Eye (tissue), 1 donor: Measurements from ENCODE around the gene SMARCC1.

Experiments used
- DNase-seq: peaks from one replicate; pipeline ENCODE4 v3.0.0-alpha.2; 2015

The SMARCC1 gene

DNA sequence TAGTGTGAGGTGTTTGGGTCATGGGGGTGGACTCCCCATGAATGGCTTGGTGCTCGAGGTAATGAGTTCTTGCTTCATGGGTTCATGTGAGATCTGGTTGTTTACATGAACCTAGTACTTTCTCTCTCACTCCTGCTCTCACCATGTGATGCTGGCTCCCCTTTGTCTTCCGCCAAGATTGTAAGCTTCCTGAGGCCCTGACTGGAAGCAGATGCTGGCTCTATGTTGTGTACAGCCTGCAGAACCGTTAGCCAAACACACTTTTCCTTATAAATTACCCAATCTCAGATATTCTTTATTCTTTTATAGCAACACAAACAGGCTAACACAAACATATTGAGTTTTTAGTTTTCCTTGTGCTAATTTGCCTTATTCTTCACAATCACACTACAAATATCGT is 199.9 kb downstream of the SMARCC1 start:
- DNase-seq, result no peak

DNA sequence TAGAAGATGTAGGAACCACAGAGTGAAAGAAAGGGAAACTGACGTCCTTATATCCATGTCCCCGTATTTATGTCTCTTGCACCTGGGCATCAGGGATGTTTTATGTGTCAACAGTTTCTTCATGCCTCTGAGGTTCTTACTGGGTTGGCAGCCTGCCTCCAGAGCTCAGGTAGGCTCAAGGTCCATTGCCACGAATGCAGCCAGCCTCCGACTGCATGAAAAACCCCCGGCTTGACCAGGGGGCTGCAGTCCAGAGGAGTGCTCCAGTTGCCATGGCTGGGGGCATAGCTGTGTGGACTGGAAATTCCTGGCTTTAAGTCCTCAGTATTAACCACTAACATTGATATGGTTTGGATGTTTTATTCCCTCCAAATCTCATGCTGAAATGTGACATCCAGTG is 200.3 kb downstream of the SMARCC1 start:
- no peak for DNase-seq

DNA sequence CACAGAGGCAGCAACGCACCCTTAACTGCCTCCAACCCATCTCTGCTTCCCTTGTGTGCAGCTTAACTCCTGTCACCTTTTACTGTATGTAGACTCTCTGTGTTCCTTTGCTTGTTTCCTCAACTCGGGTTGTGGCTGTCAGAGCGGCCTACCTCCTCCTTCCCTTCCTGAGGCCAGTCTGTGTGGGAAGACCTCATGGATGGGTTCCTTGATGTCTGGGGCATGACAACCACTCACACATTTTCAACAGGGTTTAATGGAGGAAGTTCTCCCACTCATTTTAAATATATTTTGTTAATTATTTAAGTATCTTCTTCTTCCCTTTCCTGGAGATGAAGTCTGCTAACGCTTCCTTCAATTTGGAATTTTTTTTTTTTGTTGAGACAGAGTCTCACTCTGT is 201.2 kb downstream of the SMARCC1 start:
- peak; percentile 5 for DNase-seq

DNA sequence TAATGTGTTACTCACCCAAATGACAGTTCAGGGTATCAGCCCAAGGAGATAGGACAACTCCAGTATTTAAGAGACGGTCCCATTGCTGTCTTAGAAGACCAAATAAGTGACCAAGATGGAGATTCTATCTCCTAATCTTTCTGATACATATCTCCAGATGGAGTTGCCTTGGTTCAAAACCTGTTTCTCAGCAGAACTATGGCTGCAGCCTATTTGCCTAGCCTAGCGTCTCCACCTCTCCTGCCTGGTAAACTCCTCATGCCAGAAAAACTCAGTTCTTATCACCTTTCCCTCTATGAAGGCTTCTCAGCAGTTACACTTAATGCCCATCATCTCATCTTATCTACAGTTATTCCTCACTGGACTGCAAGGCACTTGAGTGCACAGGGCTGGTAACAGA is 201.8 kb downstream of the SMARCC1 start:
- peak; percentile 23 for DNase-seq

DNA sequence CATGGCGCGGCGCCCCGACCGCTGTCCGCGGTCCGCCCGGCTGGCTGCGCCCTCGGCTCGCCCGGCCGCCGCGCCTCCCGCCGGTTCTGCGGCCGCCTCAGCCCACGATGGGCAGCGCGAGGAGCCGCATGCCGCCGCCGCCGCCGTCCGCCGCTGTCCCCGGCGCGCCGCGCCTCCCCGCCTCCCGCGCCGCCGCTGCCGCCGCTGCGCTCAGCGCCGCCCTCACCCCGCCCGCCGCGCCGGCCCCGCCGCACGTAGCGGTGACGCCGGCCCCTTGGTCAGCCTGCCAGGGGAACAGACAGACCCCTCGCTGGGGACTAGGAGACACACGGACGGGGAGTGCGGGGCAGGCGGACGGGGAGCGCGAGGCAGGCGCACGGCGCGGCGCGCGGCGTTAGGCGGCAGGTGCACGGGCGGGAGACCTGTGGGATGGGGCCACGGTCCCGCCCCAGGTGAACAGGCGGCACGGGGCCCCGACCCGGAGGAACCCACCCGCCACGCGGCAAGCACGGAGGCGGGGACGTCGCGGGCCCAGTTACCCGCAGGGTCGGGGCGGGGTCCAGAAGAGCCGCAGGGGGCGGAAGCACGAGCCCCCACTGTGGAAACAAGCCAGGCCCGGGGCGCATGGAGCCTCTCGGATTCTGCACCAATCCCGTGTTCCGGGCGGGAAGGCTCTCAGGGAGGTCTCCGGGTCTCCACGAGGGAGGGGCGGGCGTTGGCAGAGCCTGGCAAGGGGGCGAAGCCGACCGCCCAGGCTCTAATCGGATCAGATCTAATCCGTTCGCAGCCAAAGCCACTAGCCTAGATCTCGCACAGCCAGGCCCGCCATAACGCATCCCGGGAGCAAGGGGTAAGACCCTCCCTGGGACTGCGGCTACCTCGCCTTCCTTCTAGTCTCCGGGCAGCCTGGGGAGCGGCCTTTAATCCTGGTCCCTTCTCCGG is 202.7 kb downstream of the SMARCC1 start, which contains the start of gene CSPG5:
CSPG5 (minus strand) TSS at position 175 of the 942 bp plus-strand sequence; CDS start at position 3, 172 bp downstream.
- DNase-seq, result peak; percentile 74

DNA sequence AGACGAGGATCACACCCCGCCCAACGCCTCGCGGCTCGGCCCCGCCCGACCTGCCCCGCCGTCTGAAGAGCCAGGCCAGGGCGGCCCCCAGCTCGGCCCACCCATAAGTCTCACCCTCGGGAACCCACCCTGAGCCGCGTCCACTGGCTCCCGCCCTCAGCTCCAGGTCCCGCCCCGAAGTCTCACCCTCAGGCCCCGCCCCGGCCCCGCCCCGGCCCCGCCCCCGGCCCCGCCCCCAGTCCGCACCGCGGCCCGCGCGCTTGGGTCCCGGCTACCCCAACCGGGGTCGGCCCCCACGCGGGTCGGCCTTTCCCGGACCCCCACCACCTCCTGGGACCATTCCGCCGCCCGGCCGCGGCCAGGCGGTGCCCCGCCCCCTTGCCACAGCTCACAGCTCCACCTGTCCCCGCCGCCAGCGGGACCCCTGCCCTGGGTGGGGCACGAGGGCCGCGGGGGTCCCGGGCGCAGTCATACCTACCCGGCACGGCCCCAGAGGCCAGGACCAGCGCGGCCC is 203.5 kb downstream of the SMARCC1 start:
- peak; percentile 74 for DNase-seq

DNA sequence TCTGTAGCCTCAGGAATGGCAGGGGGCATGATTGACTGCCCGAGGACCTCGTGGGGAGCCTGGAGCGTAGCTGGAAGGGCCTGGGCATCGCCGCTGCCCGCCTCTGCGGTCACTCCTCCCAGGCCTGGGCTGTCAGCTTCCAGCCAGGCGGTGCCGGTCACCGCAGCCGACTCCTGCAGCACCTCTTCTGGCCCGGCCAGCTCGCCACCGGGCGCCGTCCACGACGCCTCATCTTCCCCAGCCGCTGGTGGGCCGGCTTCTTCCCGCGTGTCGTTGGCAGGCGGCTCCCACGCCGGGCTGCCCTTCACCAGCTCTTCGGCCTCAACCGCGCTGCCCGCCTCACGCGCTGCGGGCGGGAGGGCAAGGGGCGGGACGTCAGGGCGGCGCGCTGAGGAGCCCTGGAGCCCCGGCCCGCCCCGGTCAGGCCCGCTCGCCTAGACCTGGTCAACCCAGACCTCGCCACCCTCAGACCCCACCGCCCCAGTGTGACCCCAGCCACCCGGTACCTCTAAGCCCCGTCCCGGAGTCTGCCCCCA is 204.0 kb downstream of the SMARCC1 start:
- peak; percentile 65 for DNase-seq

DNA sequence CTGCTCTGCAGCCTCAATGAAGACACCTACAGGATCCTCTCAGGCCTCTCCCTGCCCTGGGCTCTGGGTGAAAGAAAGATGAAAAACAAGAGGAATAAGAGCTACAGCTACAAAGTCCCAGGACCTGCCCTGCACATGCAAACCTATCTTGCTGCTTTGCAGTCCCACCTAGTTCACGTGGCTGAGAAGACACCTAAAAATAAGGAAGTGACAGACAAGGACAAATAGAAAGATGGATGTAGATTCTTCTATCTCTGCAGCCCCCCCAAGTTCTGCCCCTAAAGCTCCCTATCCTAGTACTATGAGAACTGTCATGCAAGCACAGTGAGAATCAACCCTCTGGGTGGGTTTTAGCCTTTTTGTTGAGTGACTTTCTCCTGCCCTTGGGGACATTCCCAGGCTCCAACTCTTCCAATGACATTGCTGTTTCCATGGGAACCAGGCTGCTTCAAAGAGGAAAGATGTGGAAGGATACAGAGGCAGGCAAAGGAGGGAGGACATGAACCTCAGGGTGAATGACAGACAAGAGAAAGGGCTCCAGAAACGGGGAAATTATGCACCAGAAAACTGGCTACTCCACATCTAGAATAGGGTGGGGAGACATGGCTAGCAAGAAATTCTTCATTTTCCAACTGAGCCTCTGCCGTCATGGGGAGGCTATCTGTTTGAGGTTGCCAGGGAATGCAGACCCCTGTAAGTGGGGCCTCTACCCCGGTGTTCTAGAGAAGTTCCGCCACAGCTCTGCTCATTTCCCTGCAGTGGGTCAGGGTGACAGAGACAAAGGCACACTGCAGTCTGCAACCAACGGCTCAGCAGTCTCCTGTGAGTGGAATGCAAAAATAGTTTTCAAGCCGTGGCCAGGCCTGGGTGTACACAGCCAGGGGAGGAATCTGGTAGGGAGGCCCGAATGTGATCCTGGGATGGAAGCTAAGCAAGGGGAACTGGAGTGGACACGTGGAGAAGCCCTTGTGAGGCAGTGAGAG is 208.2 kb downstream of the SMARCC1 start:
- DNase-seq, result peak; percentile 82

DNA sequence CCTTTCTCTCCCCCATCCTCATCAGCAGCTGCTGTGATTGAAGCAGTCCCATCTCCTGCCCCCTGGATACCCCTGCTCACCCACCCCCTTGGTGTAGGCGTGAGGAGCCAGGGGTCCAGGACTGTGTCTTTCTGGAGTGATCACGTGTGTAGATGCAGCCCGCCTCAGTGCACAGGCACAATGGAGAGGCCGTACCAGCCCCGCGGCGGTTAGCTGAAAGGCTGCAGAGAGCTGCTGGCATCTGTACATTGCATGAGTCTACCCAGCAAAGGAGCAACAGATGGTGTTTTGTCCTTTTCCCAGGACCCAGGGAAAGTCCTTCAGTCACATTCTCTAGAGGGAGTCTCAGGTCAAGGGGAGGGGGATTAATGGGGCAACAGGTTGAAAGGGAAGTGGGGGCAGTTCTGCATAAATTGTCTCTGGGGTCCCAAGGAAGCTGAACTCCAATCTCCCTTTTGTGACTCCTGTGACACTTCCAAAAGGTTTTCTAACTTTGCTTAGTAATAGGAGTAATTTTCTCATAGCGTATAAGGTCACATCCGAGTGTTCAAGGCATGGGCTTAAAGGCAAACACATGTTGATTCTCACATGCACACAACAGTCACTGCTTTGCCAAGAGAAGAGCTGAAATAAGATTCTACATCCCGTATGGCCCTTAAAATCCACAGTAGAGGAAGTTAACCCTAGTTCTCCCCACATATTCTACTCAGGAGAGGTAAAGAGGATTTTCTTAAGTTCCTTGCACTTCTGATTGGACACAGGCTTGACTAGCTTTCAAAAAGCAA is 210.1 kb downstream of the SMARCC1 start:
- DNase-seq, result peak; percentile 95

DNA sequence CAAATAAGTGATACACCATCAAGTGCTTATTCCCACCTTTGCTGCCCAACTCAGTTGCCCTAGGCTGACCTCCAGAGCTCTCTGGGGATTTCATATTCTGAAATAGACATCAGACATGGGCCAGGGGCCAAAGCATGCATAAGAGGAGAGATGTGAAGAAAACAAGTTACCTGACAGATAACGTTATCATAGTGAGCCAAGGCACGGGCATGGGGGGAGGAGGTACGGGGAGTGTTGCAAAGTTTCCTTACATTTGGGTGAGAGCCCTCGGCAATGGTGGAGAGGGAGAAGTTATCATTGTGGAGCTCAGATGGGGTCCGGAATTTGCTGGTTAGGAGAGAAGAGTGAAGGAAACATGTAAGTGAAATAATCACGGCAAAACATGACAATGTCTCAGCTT is 212.8 kb downstream of the SMARCC1 start:
- DNase-seq, result no peak

DNA sequence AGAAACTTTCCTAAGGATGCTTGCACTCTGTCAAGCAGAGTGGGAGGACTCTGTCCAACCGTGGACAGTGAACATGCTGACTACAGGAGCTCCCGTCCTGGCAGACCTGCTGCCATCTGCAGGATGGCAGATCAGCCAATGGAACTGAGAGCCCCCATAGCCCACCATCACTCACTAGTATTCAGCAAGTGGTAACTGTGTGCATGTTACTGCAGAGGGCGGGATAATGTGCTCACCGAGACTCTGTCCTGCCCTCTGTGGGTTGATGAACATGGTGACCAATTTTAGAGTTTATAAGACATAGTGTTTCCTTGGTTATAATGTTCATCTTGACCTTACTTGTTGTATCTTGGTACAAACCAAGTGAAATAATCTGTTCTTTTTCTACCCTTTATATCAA is 214.5 kb downstream of the SMARCC1 start:
- no peak for DNase-seq

DNA sequence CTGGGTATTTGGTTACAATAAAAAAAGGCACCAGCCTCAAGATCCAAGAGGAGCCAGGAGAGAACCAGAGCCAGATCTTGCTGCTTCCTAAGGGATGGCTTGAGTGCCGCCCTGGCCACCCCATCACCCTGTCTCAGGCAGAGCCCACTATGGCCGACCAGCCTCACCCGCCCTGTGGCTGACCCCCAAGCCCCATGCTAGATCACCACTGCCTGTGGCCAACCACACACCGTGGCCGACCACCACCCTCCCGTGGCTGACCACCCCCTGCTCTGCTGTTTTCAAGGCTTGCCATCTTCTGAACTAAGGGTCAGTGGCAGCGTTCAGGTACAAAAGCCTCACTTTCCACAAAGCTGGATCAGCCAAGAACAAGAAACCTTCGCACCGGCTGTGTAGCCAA is 215.0 kb downstream of the SMARCC1 start:
- no peak for DNase-seq

DNA sequence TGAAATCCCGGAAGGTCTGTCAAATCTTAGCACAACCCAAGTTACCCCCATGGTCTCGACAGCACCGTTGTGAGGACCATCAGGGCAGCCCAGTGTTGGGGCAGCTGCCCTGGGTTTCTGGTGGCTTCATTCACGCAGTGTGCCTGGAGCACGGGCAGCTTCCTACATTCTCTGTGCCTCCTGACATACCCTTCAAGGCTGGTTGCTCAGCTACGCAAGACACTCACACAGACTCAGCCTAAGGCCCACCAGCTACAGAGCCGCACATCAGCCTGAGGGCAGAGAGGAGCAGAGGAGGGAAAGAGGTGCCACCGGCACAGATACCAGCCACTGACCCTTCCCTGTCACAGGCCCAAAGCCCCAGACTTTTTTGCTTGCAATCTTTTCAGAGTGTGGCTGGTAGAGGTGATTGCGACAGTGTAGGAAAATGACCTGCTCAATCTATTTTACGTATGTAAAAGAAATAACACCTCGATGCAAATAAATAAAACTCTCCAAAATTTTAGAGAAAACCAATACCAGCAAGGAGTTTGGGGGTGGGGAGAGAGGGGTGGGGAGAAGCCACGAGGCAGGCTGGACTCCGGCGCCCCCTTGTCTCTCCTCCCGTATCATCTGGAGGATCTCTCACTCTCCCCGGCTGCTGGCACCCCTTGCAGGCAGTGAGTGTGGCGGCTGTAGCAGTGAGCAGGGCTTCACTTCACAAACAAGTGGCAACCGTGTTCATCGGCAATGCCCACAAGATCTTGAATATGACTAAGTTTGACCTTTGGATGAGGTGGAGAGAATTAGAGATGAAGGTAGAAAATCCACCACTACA is 215.8 kb downstream of the SMARCC1 start:
- no peak for DNase-seq

DNA sequence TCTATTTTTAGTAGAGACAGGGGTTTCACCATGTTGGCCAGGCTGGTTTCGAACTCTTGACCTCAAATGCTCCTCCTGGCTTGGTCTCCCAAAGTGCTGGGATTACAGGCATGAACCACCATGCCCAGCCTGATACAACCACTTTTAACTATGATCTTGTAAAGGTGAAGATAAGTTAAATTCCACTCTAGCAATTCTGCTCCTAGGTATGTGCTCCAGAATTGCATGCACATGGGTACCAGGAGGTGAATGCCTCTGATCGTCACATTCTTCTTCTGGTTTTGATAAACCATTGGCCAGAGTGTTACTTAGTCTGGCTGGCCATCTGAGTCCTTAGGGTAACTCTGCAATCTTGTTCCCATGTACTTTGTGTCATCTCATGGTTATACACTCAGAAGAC is 225.3 kb downstream of the SMARCC1 start:
- DNase-seq, result no peak

DNA sequence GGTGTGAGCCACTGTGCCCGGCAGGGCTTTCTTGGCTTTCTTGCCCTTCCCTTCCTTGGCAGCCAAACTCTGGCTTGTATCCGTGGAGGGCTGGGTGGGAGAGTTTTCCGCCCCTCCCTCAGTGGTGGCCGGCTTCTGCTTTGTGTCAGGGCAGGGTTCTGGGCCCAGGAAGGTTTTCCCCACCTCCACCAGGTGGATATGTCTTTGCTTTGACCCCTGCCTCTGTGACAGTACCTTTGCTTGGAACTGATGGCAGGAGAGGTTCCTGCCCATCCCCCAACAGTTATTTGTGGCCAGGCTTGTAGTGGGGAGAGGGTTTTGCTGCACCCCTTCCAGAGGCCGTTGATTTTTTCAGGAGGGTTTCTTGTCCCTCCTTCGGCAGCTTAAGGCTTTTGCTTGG is 227.4 kb downstream of the SMARCC1 start:
- no peak for DNase-seq

DNA sequence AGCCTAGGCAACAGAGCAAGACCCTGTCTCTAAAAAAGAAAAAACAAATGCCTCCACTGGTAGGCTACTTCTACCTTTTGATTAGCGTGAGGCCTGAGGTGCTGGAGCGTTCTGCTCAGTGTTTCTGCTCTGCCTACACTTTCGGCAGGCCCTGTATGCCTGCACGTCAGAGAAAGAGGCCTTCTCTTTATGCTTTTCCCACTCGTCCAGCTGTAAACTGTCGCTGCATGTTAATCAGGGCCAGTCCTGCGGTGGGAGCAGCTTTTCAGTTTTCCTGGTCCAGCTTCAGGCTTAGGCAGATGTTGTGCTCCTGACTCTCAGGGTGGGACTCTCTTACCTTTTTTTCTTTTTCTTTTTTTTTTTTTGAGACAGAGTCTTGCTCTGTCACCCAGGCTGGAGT is 228.3 kb downstream of the SMARCC1 start:
- no peak for DNase-seq

DNA sequence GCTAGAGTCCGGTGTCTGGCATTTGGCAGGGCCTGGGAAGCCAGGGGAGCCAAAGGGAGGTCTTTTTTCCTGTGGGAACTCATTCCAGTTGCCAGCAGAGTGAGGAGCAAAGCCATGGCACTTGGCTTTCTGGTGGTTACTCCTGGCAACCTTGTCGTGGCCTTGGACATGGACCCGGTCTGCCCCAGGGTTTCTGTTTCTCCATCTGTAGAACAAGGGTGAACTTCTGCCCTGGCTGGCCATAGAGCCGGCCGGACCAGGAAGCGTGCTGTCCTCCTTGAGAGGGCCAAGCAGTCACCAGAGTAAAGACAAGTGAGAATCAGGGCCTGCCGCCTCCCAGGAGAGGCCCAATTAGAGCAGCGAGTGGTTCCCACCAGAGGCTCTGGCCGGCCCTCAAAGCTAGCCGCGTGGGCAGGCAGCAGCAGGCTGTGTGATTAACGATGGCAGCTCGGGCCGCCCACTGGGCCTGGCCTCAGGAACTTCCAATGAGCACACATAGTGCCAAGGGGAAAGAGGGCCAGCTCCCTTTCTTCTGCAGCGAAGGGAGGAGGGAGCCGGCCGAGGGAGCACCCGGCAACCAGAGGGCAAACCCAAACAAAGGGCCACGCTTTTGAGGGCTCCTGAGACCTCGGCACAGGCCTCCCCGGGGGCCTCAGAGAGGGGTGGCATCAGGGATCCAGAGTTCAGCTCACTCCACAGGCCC is 239.1 kb downstream of the SMARCC1 start:
- DNase-seq, result peak; percentile 76

DNA sequence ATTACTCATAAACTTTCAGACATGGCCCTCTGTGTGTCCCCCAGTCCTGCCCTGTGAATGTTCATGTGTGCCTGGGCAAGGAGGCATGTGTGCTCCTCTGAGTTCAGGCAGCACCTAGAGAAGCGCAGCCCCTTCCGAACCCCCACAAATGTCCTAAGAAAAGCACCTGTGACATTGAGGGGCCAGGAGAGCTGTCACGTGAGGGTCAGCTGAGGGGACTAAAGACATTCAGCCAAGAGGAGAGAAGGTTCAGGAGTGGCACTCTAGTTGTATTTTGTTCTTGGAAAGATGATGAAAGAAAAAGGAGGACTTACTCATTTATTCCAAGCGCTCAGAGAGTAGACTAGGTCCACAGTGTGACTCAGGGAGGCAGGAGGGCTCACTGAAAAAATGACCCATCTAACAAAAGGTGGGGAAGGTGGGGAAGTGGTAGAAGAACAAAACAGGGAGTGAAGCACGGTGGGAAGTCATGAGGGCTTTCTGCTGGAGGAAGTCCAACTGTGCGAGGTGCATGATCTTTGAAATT is 240.0 kb downstream of the SMARCC1 start:
- no peak for DNase-seq

DNA sequence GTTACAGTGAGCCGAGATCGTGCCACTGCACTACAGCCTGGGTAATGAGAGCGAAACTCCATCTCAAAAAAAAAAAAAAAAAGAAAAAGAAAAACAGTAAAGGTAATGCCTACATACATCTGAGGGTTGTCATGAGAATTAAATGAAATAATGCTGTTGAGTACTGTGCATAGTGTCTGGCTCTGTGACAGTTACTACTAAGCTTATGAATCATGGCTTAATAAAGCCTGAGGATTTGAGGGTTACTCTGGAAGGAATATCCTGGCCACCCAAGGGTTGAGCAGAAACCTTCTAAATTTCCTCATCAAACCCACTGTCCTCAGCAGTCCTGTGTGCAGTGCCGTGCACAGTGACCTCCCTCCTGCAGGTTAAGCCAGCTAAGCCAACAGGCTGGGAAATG is 241.4 kb downstream of the SMARCC1 start:
- DNase-seq, result no peak

DNA sequence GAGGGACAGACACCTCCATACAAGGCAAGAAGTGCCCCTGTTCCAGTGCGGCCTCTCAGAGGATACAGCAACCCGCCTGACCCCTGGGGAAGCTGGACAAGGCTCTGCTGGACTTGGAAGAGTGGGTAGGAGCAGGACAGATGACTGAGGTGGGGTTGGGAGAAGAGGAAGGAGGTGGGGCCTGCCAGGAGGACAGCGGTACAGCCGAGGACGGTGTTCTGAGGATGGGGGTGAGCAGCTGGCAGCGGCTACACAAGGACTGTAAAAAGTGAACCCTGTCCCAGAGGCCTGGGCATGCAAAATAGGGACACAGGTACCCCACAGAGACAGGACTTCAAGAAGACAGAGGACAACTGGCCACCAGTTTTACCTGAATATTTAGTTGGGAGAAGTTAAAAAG is 244.7 kb downstream of the SMARCC1 start:
- DNase-seq, result no peak
